Stimulated activated CD4-positive, alpha-beta T cell treated with anti-CD3 and anti-CD28 coated beads, Interleukin-1b, Interleukin-23, amount 100 ng/mL, for 48 hours (primary cell): Measurements from ENCODE around the gene MEP1A.
"Not testable (repeated sequence)": the region's sequence is repeated elsewhere in the genome, so short reads cannot be mapped to it uniquely, and the experiment has no call there.

Source experiments
- DNase-seq: peaks from one replicate; pipeline ENCODE4 v3.0.0-alpha.2; 2020

MEP1A gene, protein sequence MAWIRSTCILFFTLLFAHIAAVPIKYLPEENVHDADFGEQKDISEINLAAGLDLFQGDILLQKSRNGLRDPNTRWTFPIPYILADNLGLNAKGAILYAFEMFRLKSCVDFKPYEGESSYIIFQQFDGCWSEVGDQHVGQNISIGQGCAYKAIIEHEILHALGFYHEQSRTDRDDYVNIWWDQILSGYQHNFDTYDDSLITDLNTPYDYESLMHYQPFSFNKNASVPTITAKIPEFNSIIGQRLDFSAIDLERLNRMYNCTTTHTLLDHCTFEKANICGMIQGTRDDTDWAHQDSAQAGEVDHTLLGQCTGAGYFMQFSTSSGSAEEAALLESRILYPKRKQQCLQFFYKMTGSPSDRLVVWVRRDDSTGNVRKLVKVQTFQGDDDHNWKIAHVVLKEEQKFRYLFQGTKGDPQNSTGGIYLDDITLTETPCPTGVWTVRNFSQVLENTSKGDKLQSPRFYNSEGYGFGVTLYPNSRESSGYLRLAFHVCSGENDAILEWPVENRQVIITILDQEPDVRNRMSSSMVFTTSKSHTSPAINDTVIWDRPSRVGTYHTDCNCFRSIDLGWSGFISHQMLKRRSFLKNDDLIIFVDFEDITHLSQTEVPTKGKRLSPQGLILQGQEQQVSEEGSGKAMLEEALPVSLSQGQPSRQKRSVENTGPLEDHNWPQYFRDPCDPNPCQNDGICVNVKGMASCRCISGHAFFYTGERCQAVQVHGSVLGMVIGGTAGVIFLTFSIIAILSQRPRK

DNA sequence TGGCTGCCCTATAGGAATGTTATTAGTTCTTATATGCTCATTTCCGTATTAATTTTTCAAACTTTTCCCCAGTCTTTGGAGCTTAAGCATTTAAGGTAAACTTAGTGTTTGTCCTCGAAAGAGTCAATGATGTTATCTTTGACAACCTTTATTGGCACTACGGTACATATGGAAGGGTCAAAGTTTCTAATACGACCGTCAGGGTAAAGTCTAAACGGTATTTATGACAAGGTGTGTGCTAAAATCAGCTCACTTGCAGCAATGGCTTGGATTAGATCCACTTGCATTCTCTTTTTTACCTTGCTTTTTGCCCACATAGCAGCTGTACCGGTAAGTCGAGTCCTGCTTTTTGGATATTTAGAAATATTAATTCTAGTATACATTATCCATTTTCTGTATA, at the start of gene MEP1A:
TSS of gene MEP1A (plus strand) at position 252 of the 400 bp plus-strand sequence. CDS start at position 262, 10 bp downstream.
- DNase-seq, result no peak

DNA sequence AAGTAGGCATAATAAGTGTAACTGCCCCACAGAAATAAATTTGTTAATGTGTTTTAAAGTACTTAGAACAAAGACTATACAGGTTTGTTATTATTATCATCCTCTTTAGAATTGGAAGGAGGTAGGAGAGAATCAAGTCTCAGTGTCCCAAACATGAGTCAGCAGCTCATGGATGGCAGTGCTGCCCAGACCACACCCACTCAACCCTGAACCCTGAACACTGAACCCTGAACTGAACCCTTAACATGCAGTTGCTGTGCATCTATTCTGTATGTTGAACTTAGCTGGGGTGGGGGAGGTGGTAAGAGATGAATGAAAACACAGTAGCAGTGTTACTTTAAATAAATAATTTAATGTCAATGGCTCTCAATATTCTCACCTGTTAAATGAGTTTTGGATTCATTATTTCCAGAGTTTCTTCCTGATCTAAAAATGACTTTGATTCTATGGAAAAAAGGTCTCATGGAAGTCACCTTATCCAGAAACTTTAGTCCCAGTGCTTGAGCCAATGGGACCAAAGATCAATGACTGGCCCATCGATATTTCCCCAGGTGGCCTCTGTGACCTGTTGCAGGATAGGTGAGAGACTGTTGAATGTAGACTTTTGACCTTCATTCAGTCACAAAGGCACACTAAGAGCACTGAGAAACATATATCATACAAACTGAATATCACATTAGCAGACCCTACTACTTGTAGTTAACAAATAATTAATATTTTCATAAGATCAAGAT, 49.6 kb upstream of the MEP1A start:
- no peak for DNase-seq

DNA sequence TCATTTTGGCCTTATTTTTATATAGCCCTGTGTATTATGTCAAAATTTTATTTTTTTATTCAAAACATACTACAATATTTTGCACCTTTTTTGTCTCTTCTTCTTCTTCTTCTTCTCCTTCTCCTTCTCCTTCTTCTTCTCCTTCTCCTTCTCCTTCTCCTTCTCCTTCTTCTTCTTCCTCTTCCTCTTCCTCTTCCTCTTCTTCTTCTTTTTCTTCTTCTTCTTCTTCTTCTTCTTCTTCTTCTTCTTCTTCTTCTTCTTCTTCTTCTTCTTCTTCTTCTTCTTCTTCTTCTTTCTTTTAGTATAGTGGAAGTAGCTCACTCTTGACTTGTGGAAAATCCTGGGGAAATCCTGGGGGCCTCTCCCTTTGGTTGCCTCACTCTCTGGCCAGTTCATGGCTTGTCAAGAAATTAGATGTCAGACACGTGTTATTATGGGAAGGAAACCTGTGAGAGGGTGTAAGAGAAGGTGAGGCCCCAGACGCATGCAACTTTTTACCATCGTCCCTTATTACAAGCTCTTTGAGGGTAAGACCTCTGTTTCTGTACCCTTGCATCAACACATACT, 48.9 kb upstream of the MEP1A start:
- DNase-seq, result not testable (repeated sequence)

DNA sequence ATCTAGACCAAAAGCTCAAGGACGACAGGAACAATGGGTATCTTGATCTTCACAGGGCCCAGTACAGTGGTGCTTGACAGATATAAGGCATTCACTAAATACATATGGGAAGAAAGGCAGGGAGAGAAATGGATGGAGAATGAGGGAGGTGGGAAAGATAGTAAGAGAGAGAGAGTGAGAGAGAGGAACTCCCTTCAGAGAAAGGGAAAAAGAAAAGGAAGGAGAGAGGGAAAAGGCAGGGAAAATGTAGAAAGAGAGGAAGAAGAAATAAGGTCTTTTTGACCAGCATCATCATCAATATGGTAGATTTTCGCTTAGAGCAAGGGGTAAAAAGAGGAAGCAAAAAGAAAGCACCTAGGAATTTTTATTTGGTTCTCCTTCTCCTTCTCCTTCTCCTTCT, 47.2 kb upstream of the MEP1A start:
- DNase-seq, result no peak

DNA sequence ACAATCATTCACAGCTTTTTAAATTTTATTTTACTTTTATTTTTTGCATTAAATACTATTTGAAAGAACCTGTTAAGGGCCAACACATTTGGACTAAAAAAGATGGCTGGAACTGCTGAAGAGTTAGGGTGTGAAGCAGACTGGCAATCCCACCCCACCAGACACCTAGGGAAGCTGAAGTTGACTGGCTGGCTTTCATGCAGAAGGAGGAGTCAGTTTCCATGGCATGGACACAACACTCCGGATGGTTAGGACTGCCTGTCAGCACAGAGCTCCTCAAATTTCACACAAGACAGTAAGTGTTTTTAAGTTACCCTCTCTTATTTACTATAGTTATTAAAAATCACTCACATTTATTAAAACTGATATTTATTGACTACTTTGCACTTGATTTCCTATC, 46.5 kb upstream of the MEP1A start, which contains the start of gene ANKRD66:
TSS of gene ANKRD66 (plus strand) at position 238 of the 400 bp plus-strand sequence. CDS start 5,016 bp downstream, outside the sequence.
- DNase-seq, result no peak

DNA sequence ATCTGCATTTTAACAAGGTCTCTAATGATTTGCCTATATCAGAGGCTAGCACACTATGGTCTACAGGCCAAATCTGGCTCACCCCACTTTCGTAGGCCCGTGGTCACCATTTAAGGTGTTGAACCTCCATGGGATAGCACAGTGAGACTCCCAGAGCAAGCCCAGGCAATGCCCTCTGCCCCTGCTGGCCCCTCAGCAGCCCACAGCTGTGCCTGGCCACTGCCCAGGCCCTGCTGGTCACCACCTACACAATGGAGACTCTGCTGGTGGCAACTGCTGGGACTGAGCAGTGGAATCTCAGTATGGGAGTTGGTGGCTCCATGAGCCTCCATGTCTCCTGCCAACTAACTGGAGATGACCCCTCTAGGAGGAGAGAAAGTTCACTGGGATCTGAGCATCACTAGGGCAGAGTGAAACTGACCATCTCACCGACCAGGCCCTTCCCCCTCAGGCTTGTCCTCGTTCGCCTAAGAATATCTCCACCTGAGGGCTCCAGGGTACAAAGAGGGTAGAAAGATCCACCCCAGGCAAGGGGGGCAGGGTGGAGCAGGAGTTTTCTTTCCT, 44.2 kb upstream of the MEP1A start:
- no peak for DNase-seq

DNA sequence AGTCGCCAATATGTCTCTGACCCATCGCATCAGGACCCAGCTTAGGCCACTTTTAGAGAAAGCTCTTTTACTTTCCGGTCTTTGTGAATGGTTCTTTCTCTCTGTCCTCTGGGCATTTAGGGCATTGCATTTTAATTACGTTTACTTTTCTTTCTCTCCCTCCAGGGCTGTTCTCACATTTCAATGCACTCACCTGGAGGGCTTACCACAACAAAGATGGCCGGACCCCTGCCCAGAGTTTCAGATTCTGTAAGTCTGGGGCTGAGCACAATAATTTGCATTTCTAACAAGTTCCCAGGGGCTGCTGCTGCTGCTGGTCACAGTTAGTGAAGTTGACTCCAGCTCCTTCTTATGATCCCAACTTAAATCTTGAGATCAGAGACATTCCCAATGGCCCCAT, 43.5 kb upstream of the MEP1A start:
- no peak for DNase-seq

DNA sequence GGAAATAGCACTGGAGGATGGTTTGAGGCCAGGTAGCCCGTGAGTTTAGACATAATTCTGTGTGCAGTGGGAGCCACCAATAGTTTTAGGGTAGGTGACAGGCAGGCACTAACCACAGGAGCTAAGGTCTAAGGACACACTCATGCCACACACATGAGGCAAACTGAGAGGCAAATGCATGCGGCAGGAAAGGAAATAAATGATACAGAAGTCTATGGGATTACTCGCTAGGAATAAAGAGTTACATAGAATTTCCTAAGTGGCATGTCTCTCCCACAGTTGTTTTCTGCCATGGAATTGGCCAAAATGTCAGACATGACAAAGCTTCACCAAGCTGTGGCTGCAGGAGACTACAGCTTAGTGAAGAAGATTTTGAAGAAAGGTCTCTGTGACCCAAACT, 41.5 kb upstream of the MEP1A start:
- no peak for DNase-seq

DNA sequence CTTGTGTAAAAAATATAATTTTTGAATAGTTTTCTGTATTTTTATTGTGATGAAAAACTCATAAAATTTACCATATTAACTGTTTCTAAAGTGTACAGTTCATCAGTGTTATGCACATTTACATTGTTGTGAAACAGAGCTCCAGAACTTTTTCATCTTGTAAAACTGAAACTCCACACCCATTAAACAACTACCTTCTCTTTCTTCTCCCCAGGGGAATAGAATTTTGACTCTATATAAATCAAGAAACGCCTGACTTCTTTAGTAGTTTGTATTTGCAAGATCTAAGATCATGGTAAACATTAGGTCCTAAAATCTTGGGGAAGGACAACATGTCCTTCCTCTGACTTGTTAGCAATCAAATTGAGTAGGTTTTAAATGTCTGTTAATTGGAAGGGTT, 37.3 kb upstream of the MEP1A start:
- no peak for DNase-seq

DNA sequence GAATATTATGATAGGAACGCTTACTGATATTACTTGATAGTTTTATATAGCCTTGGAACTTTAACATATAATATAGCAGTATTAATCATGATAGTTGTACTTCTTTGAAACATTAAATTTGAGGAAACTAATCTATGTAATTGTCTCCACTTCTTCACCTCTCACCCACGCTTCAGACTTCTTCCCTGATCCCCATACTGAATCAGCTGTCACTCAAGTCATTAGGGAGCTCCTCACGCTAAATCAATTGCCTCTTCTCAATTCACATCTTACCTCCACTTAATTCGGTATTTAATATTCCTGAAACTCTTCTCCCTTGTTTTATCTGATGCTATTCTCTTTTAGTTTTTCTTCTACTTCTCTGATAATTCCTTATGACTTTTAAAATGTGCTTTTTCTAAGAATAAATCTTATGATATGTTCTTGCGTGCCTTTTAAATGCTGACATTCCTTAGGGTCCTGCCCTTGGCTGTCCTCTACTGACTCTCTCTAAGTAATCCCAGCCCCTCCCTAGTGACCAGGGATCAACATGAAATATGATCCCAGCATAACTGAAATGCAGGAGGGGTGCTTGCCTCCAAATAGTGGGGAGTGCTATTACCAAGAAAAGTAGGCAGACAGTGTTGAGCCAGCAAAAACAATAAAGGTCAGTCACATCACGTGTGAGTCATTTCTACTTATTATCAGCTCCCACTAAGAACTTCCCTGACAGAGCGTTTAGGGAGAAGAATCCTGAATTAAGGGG, 36.5 kb upstream of the MEP1A start:
- no peak for DNase-seq

DNA sequence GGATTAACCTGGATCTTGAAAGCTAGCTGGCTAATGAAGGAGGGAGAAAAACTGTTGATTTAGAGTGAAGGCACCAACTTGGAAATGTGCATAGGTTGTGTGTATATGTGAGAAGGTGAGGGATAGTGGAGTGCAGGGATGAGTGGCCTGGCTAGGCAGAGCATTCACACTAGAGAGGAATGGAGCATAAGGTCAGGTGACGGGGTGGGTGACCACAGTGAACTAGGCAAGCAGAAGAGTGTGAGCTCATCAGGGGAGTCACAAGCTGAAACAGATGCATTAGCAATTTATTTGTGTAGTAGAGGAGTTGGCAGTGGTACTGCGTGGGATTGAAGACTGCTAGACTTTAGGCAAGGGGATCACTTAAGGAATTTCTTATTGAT, 36.0 kb upstream of the MEP1A start:
- DNase-seq, result no peak

DNA sequence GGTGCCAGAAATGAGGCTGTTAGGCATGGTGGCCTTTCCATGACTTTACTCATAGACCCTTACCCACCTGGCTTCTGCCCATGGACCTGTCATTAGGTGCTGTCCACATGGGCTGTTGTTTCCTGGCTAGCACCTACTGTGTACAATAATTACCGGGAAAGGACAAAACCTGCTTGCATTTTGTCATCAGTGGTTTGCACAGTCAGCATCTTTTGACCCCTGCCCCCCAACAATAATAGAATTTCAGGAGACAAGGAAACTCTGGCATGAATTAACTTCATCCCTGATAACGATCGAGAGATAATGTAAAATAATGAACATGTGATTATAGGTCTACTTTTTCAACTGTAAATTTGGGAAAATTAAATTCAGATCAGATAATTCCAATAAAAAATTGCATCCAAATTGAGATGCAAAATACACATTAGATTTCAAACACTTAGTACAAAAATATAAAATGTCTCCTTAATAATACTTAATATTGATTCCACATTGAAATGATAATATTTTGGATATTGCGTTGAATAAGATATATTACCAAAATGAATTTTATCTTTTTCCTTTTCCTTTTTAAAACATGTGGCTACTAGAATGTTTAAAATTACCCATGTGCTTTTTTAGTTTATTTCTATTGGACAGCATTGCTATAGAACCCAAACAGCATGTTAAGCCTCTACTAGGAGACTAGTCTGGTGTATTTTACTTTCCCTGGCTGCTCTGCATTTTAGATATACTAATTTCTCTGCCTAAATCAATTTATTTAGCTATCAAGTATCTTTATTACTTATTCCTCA, 34.0 kb upstream of the MEP1A start:
- no peak for DNase-seq

DNA sequence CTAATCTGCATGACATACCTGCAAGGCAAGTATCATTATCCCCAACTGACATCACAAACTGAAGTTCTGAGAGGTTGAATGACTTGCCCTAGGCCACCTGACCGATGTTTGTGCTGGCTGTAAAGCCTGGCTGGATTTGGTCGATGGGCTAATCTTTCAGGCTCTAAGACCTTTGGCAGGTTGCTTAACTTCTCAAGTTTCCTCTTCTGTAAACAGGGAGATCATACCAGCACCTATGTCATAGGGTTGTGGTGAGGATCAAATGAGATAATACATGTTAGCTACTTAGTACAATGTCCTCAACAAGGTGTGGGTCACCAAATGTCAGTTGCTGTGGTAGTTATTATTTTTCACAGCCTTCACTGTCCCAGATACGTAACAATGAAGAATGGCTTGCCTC, 32.3 kb upstream of the MEP1A start:
- no peak for DNase-seq

DNA sequence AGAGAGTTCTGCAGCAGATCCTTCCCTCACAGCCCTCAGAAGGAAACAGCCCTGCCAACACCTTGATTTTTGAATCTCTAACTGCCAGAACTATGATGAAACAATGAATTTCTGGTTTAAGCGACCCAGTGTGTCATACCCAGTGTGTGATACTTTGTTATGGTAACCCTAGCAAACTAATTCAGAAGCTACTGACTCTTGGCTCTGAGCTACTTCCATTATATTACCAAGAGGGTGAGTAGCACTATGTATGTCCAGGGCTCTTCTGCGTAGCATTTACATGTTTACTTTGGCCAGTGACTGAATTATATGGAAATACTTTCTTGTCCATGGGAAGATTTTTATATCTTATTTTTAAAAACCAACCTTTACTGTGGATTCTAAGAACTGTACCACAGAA, 29.7 kb upstream of the MEP1A start:
- no peak for DNase-seq

DNA sequence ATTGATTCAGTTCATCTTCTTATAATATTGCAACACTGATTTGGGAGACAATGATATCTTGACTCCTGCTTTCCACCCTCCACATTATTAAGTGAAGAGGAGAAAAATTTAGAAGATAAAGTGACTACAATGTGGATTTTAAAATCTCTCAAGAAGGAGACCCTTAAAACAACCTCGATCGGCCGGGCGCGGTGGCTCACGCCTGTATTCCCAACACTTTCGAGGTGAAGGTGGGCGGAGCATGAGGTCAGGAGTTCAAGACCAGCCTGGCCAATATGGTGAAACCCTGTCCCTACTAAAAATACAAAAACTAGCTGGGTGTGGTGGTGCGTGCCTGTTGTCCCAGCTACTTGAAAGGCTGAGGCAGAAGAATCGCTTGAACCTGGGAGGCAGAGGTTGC, 28.9 kb upstream of the MEP1A start:
- not testable (repeated sequence) for DNase-seq

DNA sequence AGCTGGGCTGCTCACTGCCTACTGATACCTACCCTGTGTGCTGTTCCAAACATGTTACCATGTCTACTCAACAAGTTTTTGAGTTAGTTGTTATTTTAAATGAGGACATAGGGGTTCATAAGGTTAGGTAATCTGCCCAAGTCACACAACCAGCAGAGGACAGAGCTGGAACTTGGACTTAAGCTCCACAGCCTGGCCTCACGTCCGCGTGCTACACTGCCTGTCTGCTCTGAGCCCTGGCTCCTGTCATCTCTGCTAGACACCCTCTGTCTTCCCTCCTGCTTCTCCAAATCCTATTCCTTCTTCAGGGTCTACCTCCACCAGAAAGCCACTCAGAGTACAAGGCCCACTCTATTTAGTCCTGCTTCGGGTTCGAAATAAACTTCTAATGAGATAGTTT, 28.2 kb upstream of the MEP1A start:
- DNase-seq, result no peak

DNA sequence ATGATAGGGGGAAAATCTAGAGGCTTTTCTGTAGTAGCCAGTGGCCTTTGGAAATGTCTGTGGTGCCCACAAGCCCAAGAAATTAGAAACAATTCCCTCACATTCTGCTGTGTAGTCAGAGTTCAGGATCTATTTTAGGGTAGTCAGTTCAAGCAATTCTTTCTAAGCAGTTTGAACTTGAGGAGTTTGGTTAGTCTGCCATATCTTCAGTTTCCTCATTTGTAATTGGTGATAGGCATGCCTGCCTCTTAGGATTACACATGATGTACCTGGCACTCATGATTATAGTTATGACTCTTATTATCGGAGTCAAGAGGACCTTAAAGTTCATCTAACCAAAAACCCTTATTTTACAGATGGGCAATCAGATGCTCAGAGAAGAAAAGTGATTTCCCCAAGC, 21.2 kb upstream of the MEP1A start:
- no peak for DNase-seq

DNA sequence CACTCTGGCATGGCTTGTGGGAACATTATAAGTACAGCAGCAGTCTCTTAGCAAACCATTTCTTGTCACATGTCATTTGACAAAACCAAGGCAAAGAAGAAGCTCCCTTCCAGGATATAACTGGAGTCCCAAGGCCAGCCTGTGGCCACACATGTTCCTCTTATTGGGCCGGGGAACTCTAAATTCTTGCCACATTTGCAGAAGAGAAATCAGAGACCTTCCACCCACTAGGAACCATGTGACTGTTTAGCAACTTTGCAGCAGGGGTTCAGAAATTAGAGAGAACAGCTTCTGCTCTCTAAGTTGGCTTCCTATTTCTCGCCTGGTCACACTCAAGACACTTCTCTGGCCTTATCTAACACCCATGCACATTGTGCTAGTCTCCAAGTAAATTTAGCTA, 20.4 kb upstream of the MEP1A start:
- no peak for DNase-seq

DNA sequence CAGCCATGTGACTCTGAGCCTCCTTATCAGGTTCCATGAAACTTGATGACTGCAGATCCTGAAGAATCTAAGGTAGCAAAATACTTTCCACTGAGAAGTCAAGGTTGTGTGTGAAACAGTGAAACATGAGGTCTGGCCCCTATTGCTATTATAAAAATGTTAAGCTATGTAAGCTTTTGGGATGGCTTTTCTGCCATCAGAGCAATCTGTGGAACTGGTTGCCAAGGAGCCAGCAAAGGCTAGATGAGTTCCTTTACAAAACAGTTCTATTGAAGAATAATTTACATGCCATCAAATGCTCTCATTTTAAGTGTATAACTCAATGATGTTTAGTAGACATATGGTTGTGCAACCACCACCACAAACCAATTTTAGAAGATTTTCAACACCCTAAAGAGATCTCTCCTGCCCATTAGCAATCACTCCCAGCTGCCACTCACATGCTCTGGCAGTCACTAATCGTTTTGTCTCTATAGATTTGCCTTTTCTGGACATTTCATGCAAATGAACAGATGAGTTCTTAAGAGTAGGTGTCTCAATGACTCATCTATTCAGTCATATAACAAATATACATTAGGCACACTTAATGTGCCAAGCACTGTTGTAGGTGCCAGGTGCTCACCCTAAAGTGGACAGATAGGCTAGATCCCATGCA, 19.9 kb upstream of the MEP1A start:
- DNase-seq, result no peak

DNA sequence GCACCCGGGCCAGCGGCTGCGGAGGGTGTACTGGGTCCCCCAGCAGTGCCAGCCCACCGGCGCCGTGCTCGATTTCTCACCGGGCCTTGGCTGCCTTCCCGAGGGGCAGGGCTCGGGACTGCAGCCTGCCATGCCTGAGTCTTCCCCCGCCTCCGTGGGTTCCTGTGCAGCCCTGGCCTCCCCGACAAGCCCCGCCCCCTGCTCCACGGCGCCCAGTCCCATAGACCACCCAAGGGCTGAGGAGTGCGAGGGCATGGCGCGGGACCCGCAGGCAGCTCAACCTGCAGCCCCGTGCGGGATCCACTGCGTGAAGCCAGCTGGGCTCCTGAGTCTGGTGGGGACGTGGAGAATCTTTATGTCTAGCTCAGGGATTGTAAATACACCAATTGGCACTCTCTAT, 18.5 kb upstream of the MEP1A start:
- DNase-seq, result not testable (repeated sequence)
